MM.1S (cell line): ENCODE data around the gene NUCB1.
A peak's percentile ranks its signal among the peaks of the same experiment; 100 is the strongest.

Experiments
- DNase-seq: peaks from one replicate; pipeline ENCODE4 v3.0.0-alpha.2; 2015
- H2AFZ ChIP-seq: fragments of 300-600 bp; sonication (generic); 2 replicates; pipeline ENCODE4 v1.6.0; 2016; ENCODE audit warnings: antibody characterized with exemption, low read length
- H3F3A ChIP-seq: fragments of 300-600 bp; sonication (generic); 2 replicates; pipeline ENCODE4 v1.6.1; 2016; ENCODE audit warnings: mild to moderate bottlenecking, antibody characterized with exemption, low read length, moderate library complexity, mixed read lengths; ENCODE audit not compliant: insufficient read depth
- H3K27ac ChIP-seq: fragments of 300-600 bp; sonication (generic); 2 replicates; pipeline ENCODE4 v1.5.1; 2016; ENCODE audit warnings: mild to moderate bottlenecking, low read length
- H3K27me3 ChIP-seq: fragments of 300-600 bp; sonication (generic); replicated peaks from 2 replicates; pipeline ENCODE4 v1.6.0; 2016; ENCODE audit warnings: low read length; ENCODE audit not compliant: insufficient read depth
- H3K36me3 ChIP-seq: fragments of 300-600 bp; sonication (generic); replicated peaks from 2 replicates; pipeline ENCODE4 v1.6.1; 2016; ENCODE audit warnings: mild to moderate bottlenecking, low read length, mixed read lengths; ENCODE audit not compliant: insufficient read depth
- H3K4me1 ChIP-seq: fragments of 300-600 bp; sonication (generic); 2 replicates; pipeline ENCODE4 v1.6.1; 2016; ENCODE audit warnings: low read length, mixed read lengths
- H3K4me2 ChIP-seq: fragments of 300-600 bp; sonication (generic); 2 replicates; pipeline ENCODE4 v1.6.0; 2016; ENCODE audit warnings: low read depth, low read length
- H3K4me3 ChIP-seq: fragments of 300-600 bp; sonication (generic); 2 replicates; pipeline ENCODE4 v1.5.1; 2016; ENCODE audit warnings: low read length, mixed read lengths
- H3K79me2 ChIP-seq: fragments of 300-600 bp; sonication (generic); 2 replicates; pipeline ENCODE4 v1.6.1; 2016; ENCODE audit warnings: mixed run types, low read length, mixed read lengths
- H3K9ac ChIP-seq: fragments of 300-600 bp; sonication (generic); 2 replicates; pipeline ENCODE4 v1.6.1; 2016; ENCODE audit warnings: low read length, mixed read lengths
- H3K9me2 ChIP-seq: fragments of 300-600 bp; sonication (generic); replicated peaks from 2 replicates; pipeline ENCODE4 v1.6.1; 2016; ENCODE audit warnings: mild to moderate bottlenecking, low read length, mixed read lengths; ENCODE audit not compliant: insufficient read depth
- H3K9me3 ChIP-seq: fragments of 300-600 bp; sonication (generic); replicated peaks from 2 replicates; pipeline ENCODE4 v1.6.1; 2016; ENCODE audit warnings: mild to moderate bottlenecking, low read length, mixed read lengths; ENCODE audit not compliant: insufficient read depth
- H4K20me1 ChIP-seq: fragments of 300-600 bp; sonication (generic); 2 replicates; pipeline ENCODE4 v1.6.1; 2016; ENCODE audit warnings: mild to moderate bottlenecking, low read length, moderate library complexity, mixed read lengths; ENCODE audit not compliant: insufficient read depth
- CTCF ChIP-seq: fragments of 300-600 bp; sonication (generic); IDR thresholded peaks from 2 replicates; pipeline ENCODE4 v1.5.1; 2016; ENCODE audit warnings: antibody characterized with exemption, low read length, mixed read lengths
- EZH2 ChIP-seq: fragments of 300-600 bp; sonication (generic); optimal IDR thresholded peaks from 2 replicates; pipeline ENCODE3; 2017; ENCODE audit warnings: low read depth, mild to moderate bottlenecking, antibody characterized with exemption, low read length, mixed read lengths
- EZH2phosphoT487 ChIP-seq: fragments of 300-600 bp; sonication (generic); IDR thresholded peaks from 2 replicates; pipeline ENCODE4 v1.6.1; 2018; ENCODE audit warnings: antibody characterized with exemption, low read length

The NUCB1 gene

GRCh38 chr19:48866692-48867091 lies 33.4 kb upstream of the NUCB1 start:
- Histone ChIP-seq H3K4me3 (no peak overlapping the region), H3K27me3 (peaks cover 9% of the 10 kb centered on the region), H3K36me3 (no peaks in the 10 kb centered on the region), H4K20me1 (no peaks in the 10 kb centered on the region), H2AFZ (no peak overlapping the region), H3K4me2 (0 out of 2 replicates have a peak overlapping the region, but pooled peaks have one; percentile 24), H3K27ac (no peak overlapping the region), H3K9me3 (no peaks in the 10 kb centered on the region), H3K4me1 (peaks cover 11% of the 10 kb centered on the region), H3K9me2 (no peaks in the 10 kb centered on the region), H3K9ac (no peak overlapping the region), H3F3A (no peaks in the 10 kb centered on the region), H3K79me2 (no peaks in the 10 kb centered on the region)
- no peak for DNase-seq
- TF ChIP-seq EZH2 (no peak), EZH2phosphoT487 (no peak), CTCF (no peak)

GRCh38 chr19:48867123-48867745 lies 32.9 kb upstream of the NUCB1 start:
- H3K9ac ChIP-seq = no peak overlapping the region
- DNase-seq = no peak
- no peaks in the 10 kb centered on the region for H4K20me1 ChIP-seq
- no peak overlapping the region for H2AFZ ChIP-seq
- H3K27me3 ChIP-seq = peaks cover 7% of the 10 kb centered on the region; the same call in 1 of the 2 replicates
- H3K27ac ChIP-seq = no peak overlapping the region
- no peaks in the 10 kb centered on the region for H3K9me2 ChIP-seq
- H3F3A ChIP-seq = no peaks in the 10 kb centered on the region
- no peak overlapping the region for H3K4me3 ChIP-seq
- H3K4me2 ChIP-seq = no peak overlapping the region
- H3K36me3 ChIP-seq = no peaks in the 10 kb centered on the region
- no peaks in the 10 kb centered on the region for H3K9me3 ChIP-seq
- peaks cover under 1% of the 10 kb centered on the region; the same call in 1 of the 2 replicates for H3K79me2 ChIP-seq
- TF ChIP-seq CTCF (no peak), EZH2 (no peak), EZH2phosphoT487 (no peak)
- H3K4me1 ChIP-seq = peaks cover 11% of the 10 kb centered on the region

GRCh38 chr19:48867746-48868113 lies 32.4 kb upstream of the NUCB1 start:
- H3K27me3 ChIP-seq = peaks cover 7% of the 10 kb centered on the region; the same call in 1 of the 2 replicates
- H3K4me1 ChIP-seq = peaks cover 11% of the 10 kb centered on the region
- no peak overlapping the region for H3K9ac ChIP-seq
- no peaks in the 10 kb centered on the region for H4K20me1 ChIP-seq
- H3K79me2 ChIP-seq = peaks cover 5% of the 10 kb centered on the region
- no peak for DNase-seq
- H3K9me2 ChIP-seq = no peaks in the 10 kb centered on the region
- H3K9me3 ChIP-seq = no peaks in the 10 kb centered on the region
- TF ChIP-seq EZH2phosphoT487 (no peak), CTCF (no peak), EZH2 (no peak)
- H3K4me2 ChIP-seq = no peak overlapping the region
- no peak overlapping the region for H2AFZ ChIP-seq
- no peak overlapping the region for H3K4me3 ChIP-seq
- no peak overlapping the region for H3K27ac ChIP-seq
- H3F3A ChIP-seq = peaks cover 5% of the 10 kb centered on the region
- no peaks in the 10 kb centered on the region for H3K36me3 ChIP-seq
